Stimulated activated CD4-positive, alpha-beta T cell treated with anti-CD3 and anti-CD28 coated beads, Interleukin-12 subunit alpha, Interleukin-12 subunit beta, amount 100 ng/mL, for 48 hours (primary cell): ENCODE results near the gene SUPT5H.
"Not testable (repeated sequence)": the region's sequence is repeated elsewhere in the genome, so short reads cannot be mapped to it uniquely, and the experiment has no call there.

Experiments
- DNase-seq, 3 donors: peaks; one replicate each; pipeline ENCODE4 v3.0.0-alpha.2; 2020; ENCODE audit warnings: low read depth in 2 of 3, low spot score in 1 of 3

The SUPT5H gene

GRCh38 chr19:39465956-39466747 lies 20.8 kb downstream of the SUPT5H start:
- DNase-seq = no peak

GRCh38 chr19:39467941-39468340 lies 22.6 kb downstream of the SUPT5H start:
- DNase-seq = no peak

- DNase-seq = no peak
These were observed 23.7 kb downstream of the SUPT5H start for GRCh38 chr19:39469036-39469435.

GRCh38 chr19:39469567-39469966 lies 24.2 kb downstream of the SUPT5H start:
- DNase-seq = no peak

- no peak for DNase-seq
These were observed 25.4 kb downstream of the SUPT5H start for GRCh38 chr19:39470724-39471339.

GRCh38 chr19:39471756-39472536 lies 26.6 kb downstream of the SUPT5H start:
- no peak for DNase-seq

GRCh38 chr19:39472746-39473442 lies 27.5 kb downstream of the SUPT5H start:
- no peak for DNase-seq

GRCh38 chr19:39473443-39473960 lies 28.1 kb downstream of the SUPT5H start:
- DNase-seq = no peak

- DNase-seq = peak; percentile 32 to 69 (median 60)
These were observed 28.8 kb downstream of the SUPT5H start for GRCh38 chr19:39474139-39474620.

GRCh38 chr19:39475748-39476147 lies 30.4 kb downstream of the SUPT5H start:
- DNase-seq = no peak

- not testable (repeated sequence) for DNase-seq
These were observed 34.0 kb downstream of the SUPT5H start for GRCh38 chr19:39479319-39479801.

- DNase-seq = no peak
These were observed 34.5 kb downstream of the SUPT5H start for GRCh38 chr19:39479916-39480315.

- peak; percentile 95 to 99 (median 98) for DNase-seq
These were observed 35.2 kb downstream of the SUPT5H start, which contains the start of gene TIMM50 for GRCh38 chr19:39480337-39481228. Gene TIMM50, plus strand, starts transcription at chr19:39480838. Its CDS starts 16 bp downstream, at chr19:39480854.

- DNase-seq = no peak
These were observed 35.8 kb downstream of the SUPT5H start for GRCh38 chr19:39481229-39481545.

GRCh38 chr19:39481676-39482075 lies 36.3 kb downstream of the SUPT5H start:
- DNase-seq = no peak

GRCh38 chr19:39483141-39483540 lies 37.8 kb downstream of the SUPT5H start:
- DNase-seq = no peak

GRCh38 chr19:39489756-39490155 lies 44.4 kb downstream of the SUPT5H start:
- DNase-seq = no peak

- no peak for DNase-seq
These were observed 46.8 kb downstream of the SUPT5H start for GRCh38 chr19:39492225-39492624.

GRCh38 chr19:39492788-39493187 lies 47.4 kb downstream of the SUPT5H start:
- DNase-seq = no peak

GRCh38 chr19:39494661-39495060 lies 49.3 kb downstream of the SUPT5H start:
- no peak for DNase-seq
